Measurements from ENCODE around the gene PIGQ.
A peak's percentile ranks its signal among the peaks of the same experiment; 100 is the strongest.

The PIGQ gene

GRCh38 chr16:609316-609715 lies 39.5 kb downstream of the PIGQ start:
- TF ChIP-seq POLR2A (IDR thresholded peaks at IDR 0.05; ENCODE audit: low read depth, low read length) (no peak), POLR2AphosphoS5 (IDR thresholded peaks at IDR 0.05; ENCODE audit: low read depth, low read length) (no peak), TAF1 (IDR thresholded peaks at IDR 0.05; ENCODE audit: borderline replicate concordance, low read depth, low read length) (no peak)
- no peak for FAIRE-seq

GRCh38 chr16:609984-610383 lies 40.2 kb downstream of the PIGQ start:
- DNase-seq (ENCODE audit: insufficient read length) (no peak), FAIRE-seq (no peak)
- no peak for TF ChIP-seq TAF1 (IDR thresholded peaks at IDR 0.05; ENCODE audit: borderline replicate concordance, low read depth, low read length)

More at GRCh38 chr16:609316-609715, 39.5 kb downstream of the PIGQ start:
- DNase-seq (ENCODE audit: insufficient read length) = no peak

GRCh38 chr16:610513-611381 lies 41.0 kb downstream of the PIGQ start:
- no peak for TF ChIP-seq POLR2A (IDR thresholded peaks at IDR 0.05; ENCODE audit: low read depth, low read length)
- FAIRE-seq (no peak), DNase-seq (ENCODE audit: insufficient read length) (no peak)

- TF ChIP-seq POLR2A (IDR thresholded peaks at IDR 0.05; ENCODE audit: low read depth, low read length) = no peak
- TF ChIP-seq POLR2AphosphoS5 (IDR thresholded peaks at IDR 0.05; ENCODE audit: low read depth, low read length) = no peak
- no peak for TF ChIP-seq TAF1 (IDR thresholded peaks at IDR 0.05; ENCODE audit: borderline replicate concordance, low read depth, low read length)
- DNase-seq (ENCODE audit: insufficient read length) (no peak), FAIRE-seq (peak; percentile 65)
Measured at GRCh38 chr16:615122-615521, 45.4 kb downstream of the PIGQ start.

- no peak for DNase-seq (ENCODE audit: insufficient read length)
Measured at GRCh38 chr16:616733-617586, 47.2 kb downstream of the PIGQ start.

GRCh38 chr16:617855-618254 lies 48.1 kb downstream of the PIGQ start:
- no peak for FAIRE-seq
- no peak for TF ChIP-seq POLR2AphosphoS5 (IDR thresholded peaks at IDR 0.05; ENCODE audit: low read depth, low read length)
- TF ChIP-seq TAF1 (IDR thresholded peaks at IDR 0.05; ENCODE audit: borderline replicate concordance, low read depth, low read length) = no peak
- no peak for TF ChIP-seq POLR2A (IDR thresholded peaks at IDR 0.05; ENCODE audit: low read depth, low read length)
- DNase-seq (ENCODE audit: insufficient read length) = no peak

More at GRCh38 chr16:616733-617586, 47.2 kb downstream of the PIGQ start:
- TF ChIP-seq TAF1 (IDR thresholded peaks at IDR 0.05; ENCODE audit: borderline replicate concordance, low read depth, low read length) (no peak), POLR2A (IDR thresholded peaks at IDR 0.05; ENCODE audit: low read depth, low read length) (no peak), POLR2AphosphoS5 (IDR thresholded peaks at IDR 0.05; ENCODE audit: low read depth, low read length) (no peak)
- no peak for FAIRE-seq

- FAIRE-seq = no peak
Measured at GRCh38 chr16:619476-620100, 49.8 kb downstream of the PIGQ start.

GRCh38 chr16:620700-621525 lies 51.1 kb downstream of the PIGQ start:
- FAIRE-seq (no peak), DNase-seq (ENCODE audit: insufficient read length) (no peak)
- TF ChIP-seq POLR2A (IDR thresholded peaks at IDR 0.05; ENCODE audit: low read depth, low read length) (no peak), POLR2AphosphoS5 (IDR thresholded peaks at IDR 0.05; ENCODE audit: low read depth, low read length) (no peak)

More at GRCh38 chr16:619476-620100, 49.8 kb downstream of the PIGQ start:
- DNase-seq (ENCODE audit: insufficient read length) = no peak
- TF ChIP-seq POLR2AphosphoS5 (IDR thresholded peaks at IDR 0.05; ENCODE audit: low read depth, low read length) (no peak), TAF1 (IDR thresholded peaks at IDR 0.05; ENCODE audit: borderline replicate concordance, low read depth, low read length) (no peak), POLR2A (IDR thresholded peaks at IDR 0.05; ENCODE audit: low read depth, low read length) (no peak)

- FAIRE-seq = no peak
- TF ChIP-seq TAF1 (IDR thresholded peaks at IDR 0.05; ENCODE audit: borderline replicate concordance, low read depth, low read length) = no peak
- DNase-seq (ENCODE audit: insufficient read length) = no peak
Measured at GRCh38 chr16:621526-622105, 51.8 kb downstream of the PIGQ start.

GRCh38 chr16:622920-623280 lies 53.1 kb downstream of the PIGQ start:
- DNase-seq (ENCODE audit: insufficient read length) (no peak), FAIRE-seq (no peak)
- TF ChIP-seq TAF1 (IDR thresholded peaks at IDR 0.05; ENCODE audit: borderline replicate concordance, low read depth, low read length) (no peak), POLR2AphosphoS5 (IDR thresholded peaks at IDR 0.05; ENCODE audit: low read depth, low read length) (no peak), POLR2A (IDR thresholded peaks at IDR 0.05; ENCODE audit: low read depth, low read length) (no peak)
